WTC11 (cell line): Measurements from ENCODE around the gene AIF1. TPM values are rescaled to one million over a fixed set of nuclear protein-coding genes. Genes with fewer than 3 reads are reported as not detected.

Source experiments
- ATAC-seq: fragments of 200-7000 bp; cut with Tn5 transposase; 2 replicates; pipeline ENCODE4 v1.10.0; 2021; ENCODE audit warnings: mild to moderate bottlenecking, moderate library complexity
- CTCF ChIA-PET: fragments of 300-600 bp; sonication (Branson Sonifier 250); formaldehyde crosslinking; loops from one replicate; lab custom pipeline; 2021; ENCODE audit warnings: antibody characterized with exemption; lab: Charles Lee
- POLR2A ChIA-PET: fragments of 350-600 bp; sonication (Branson Sonifier 250); formaldehyde crosslinking; loops from one replicate; lab custom pipeline; 2021; ENCODE audit warnings: antibody characterized with exemption; lab: Charles Lee
- DNase-seq: peaks from one replicate; pipeline ENCODE4 v3.0.0; 2021; ENCODE audit warnings: low spot score
- H3K27ac Mint-ChIP-seq: 2 replicates; pipeline ENCODE4 v1.8.0; 2021; ENCODE audit warnings: mixed read lengths
- H3K27me3 Mint-ChIP-seq: 2 replicates; pipeline ENCODE4 v1.8.0; 2021; ENCODE audit warnings: low read depth, mild to moderate bottlenecking, moderate library complexity, mixed read lengths
- H3K36me3 Mint-ChIP-seq: 2 replicates; pipeline ENCODE4 v1.8.0; 2021; ENCODE audit warnings: mixed read lengths
- H3K4me1 Mint-ChIP-seq: 2 replicates; pipeline ENCODE4 v1.8.0; 2022; ENCODE audit warnings: mixed read lengths
- H3K4me3 Mint-ChIP-seq: 2 replicates; pipeline ENCODE4 v1.8.0; 2021; ENCODE audit warnings: mild to moderate bottlenecking, moderate library complexity, mixed read lengths
- H3K9me3 Mint-ChIP-seq: 2 replicates; pipeline ENCODE4 v1.8.0; 2021; ENCODE audit warnings: mixed read lengths
- CBFB ChIP-seq: sonication (generic); formaldehyde crosslinking; IDR thresholded peaks from 2 replicates; pipeline ENCODE4 v1.8.1; 2022; ENCODE audit warnings: mild to moderate bottlenecking, low read depth, missing genetic modification reagents
- GTF2I ChIP-seq: fragments of 250-450 bp; sonication (Bioruptor Pico); conservative IDR thresholded peaks from 2 replicates; pipeline ENCODE4 v1.4.0; 2021; ENCODE audit warnings: mild to moderate bottlenecking
- IRF2 ChIP-seq: sonication (generic); formaldehyde crosslinking; IDR thresholded peaks from 2 replicates; pipeline ENCODE4 v1.8.0; 2022; ENCODE audit warnings: low read depth, missing genetic modification reagents, borderline replicate concordance
- NFYB ChIP-seq: sonication (generic); formaldehyde crosslinking; conservative IDR thresholded peaks from 2 replicates; pipeline ENCODE4 v1.8.0; 2022; ENCODE audit warnings: low read depth, missing genetic modification reagents
- NR1H2 ChIP-seq: sonication (generic); formaldehyde crosslinking; IDR thresholded peaks from 2 replicates; pipeline ENCODE4 v1.9.0; 2021; ENCODE audit warnings: mild to moderate bottlenecking, moderate library complexity, missing genetic modification reagents
- NR2C2 ChIP-seq: sonication (generic); formaldehyde crosslinking; IDR thresholded peaks from 2 replicates; pipeline ENCODE4 v1.8.0; 2022; ENCODE audit warnings: mild to moderate bottlenecking, missing genetic modification reagents
- RORB ChIP-seq: fragments of 250-450 bp; sonication (Bioruptor Pico); IDR thresholded peaks from 2 replicates; pipeline ENCODE4 v1.9.0; 2021; ENCODE audit warnings: mild to moderate bottlenecking
- SP1 ChIP-seq: sonication (generic); formaldehyde crosslinking; conservative IDR thresholded peaks from 2 replicates; pipeline ENCODE4 v1.8.1; 2022; ENCODE audit warnings: missing genetic modification reagents
- ZNF121 ChIP-seq: sonication (generic); formaldehyde crosslinking; IDR thresholded peaks from 2 replicates; pipeline ENCODE4 v1.8.0; 2023; ENCODE audit warnings: missing genetic modification reagents
- total RNA-seq: library from RNA; stranded (reverse); gene quantifications from 3 replicates; pipeline ENCODE4 v1.2.3, GENCODE V29; 2021
- TF ChIP-seq, protein P1 (sequence below): sonication (generic); formaldehyde crosslinking; IDR thresholded peaks from 2 replicates; pipeline ENCODE4 v1.8.1; 2022; ENCODE audit warnings: missing genetic modification reagents, borderline replicate concordance
- TF ChIP-seq, protein P2 (sequence below): fragments of 250-450 bp; sonication (Bioruptor Pico); IDR thresholded peaks from 2 replicates; pipeline ENCODE4 v1.9.0; 2021; ENCODE audit warnings: moderate library complexity, mild to moderate bottlenecking, inconsistent platforms, borderline replicate concordance
- TF ChIP-seq, protein P3 (sequence below): sonication (generic); formaldehyde crosslinking; conservative IDR thresholded peaks from 2 replicates; pipeline ENCODE4 v1.8.1; 2023; ENCODE audit warnings: mild to moderate bottlenecking, low read depth, missing genetic modification reagents, moderate library complexity
- TF ChIP-seq, protein P4 (sequence below): sonication (generic); formaldehyde crosslinking; IDR thresholded peaks from 2 replicates; pipeline ENCODE4 v1.8.1; 2023; ENCODE audit warnings: mild to moderate bottlenecking, missing genetic modification reagents, moderate library complexity
- TF ChIP-seq, protein P5 (sequence below): sonication (generic); formaldehyde crosslinking; IDR thresholded peaks from 2 replicates; pipeline ENCODE4 v1.8.1; 2022; ENCODE audit warnings: mild to moderate bottlenecking, moderate library complexity, missing genetic modification reagents
- TF ChIP-seq, protein P6 (sequence below): fragments of 200-600 bp; IDR thresholded peaks from 2 replicates; pipeline ENCODE4 v1.8.0; 2022; ENCODE audit warnings: antibody characterized with exemption

AIF1 gene
- total RNA-seq, 1 experiment from 2014 or later = 5.4 TPM

DNA sequence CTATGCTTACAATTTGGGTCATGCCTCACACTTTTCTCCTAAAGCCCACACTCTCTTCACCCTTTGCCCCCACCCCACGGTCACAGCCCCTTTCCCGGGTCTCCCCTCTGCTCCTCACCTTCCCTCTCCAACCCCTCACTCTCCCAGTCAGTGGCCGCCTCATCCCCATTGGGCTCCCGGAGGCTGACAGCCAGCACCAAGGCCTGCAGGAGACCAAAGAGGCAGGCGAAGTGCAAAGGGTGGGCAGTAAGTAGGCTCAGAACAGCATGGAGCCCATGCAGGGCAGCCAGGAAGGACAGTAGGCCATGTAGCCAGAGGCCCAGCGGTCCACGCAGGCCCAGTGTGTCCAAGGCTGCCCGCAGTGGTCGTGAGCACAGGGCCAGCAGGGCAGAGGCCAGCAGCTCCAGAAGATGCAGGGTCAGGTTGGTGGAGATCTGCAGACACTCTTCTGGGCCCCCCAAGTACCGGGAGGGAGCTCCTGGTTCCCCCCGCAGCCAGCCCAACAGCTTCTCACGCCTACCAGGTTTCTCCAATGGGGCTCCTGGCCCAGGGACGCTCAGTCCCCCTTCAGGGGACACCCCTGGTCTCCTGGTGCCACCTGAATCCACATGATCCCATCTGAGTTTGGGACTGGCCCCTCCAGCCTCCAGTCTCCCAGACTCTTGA is 44.1 kb downstream of the AIF1 start (continued):
- TF ChIP-seq, protein P1, sequence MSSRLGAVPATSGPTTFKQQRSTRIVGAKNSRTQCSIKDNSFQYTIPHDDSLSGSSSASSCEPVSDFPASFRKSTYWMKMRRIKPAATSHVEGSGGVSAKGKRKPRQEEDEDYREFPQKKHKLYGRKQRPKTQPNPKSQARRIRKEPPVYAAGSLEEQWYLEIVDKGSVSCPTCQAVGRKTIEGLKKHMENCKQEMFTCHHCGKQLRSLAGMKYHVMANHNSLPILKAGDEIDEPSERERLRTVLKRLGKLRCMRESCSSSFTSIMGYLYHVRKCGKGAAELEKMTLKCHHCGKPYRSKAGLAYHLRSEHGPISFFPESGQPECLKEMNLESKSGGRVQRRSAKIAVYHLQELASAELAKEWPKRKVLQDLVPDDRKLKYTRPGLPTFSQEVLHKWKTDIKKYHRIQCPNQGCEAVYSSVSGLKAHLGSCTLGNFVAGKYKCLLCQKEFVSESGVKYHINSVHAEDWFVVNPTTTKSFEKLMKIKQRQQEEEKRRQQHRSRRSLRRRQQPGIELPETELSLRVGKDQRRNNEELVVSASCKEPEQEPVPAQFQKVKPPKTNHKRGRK = no peak
- TF ChIP-seq, protein P2, sequence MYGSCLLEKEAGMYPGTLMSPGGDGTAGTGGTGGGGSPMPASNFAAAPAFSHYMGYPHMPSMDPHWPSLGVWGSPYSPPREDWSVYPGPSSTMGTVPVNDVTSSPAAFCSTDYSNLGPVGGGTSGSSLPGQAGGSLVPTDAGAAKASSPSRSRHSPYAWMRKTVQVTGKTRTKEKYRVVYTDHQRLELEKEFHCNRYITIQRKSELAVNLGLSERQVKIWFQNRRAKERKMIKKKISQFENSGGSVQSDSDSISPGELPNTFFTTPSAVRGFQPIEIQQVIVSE (CRISPR knock-in tag) = no peak
- TF ChIP-seq, protein P3, sequence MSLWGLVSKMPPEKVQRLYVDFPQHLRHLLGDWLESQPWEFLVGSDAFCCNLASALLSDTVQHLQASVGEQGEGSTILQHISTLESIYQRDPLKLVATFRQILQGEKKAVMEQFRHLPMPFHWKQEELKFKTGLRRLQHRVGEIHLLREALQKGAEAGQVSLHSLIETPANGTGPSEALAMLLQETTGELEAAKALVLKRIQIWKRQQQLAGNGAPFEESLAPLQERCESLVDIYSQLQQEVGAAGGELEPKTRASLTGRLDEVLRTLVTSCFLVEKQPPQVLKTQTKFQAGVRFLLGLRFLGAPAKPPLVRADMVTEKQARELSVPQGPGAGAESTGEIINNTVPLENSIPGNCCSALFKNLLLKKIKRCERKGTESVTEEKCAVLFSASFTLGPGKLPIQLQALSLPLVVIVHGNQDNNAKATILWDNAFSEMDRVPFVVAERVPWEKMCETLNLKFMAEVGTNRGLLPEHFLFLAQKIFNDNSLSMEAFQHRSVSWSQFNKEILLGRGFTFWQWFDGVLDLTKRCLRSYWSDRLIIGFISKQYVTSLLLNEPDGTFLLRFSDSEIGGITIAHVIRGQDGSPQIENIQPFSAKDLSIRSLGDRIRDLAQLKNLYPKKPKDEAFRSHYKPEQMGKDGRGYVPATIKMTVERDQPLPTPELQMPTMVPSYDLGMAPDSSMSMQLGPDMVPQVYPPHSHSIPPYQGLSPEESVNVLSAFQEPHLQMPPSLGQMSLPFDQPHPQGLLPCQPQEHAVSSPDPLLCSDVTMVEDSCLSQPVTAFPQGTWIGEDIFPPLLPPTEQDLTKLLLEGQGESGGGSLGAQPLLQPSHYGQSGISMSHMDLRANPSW (CRISPR knock-in tag) = no peak
- TF ChIP-seq ZNF121 (CRISPR knock-in tag) = no peak
- TF ChIP-seq SP1 (CRISPR knock-in tag) = no peak
- TF ChIP-seq, protein P4, sequence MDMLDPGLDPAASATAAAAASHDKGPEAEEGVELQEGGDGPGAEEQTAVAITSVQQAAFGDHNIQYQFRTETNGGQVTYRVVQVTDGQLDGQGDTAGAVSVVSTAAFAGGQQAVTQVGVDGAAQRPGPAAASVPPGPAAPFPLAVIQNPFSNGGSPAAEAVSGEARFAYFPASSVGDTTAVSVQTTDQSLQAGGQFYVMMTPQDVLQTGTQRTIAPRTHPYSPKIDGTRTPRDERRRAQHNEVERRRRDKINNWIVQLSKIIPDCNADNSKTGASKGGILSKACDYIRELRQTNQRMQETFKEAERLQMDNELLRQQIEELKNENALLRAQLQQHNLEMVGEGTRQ (CRISPR knock-in tag) = no peak

DNA sequence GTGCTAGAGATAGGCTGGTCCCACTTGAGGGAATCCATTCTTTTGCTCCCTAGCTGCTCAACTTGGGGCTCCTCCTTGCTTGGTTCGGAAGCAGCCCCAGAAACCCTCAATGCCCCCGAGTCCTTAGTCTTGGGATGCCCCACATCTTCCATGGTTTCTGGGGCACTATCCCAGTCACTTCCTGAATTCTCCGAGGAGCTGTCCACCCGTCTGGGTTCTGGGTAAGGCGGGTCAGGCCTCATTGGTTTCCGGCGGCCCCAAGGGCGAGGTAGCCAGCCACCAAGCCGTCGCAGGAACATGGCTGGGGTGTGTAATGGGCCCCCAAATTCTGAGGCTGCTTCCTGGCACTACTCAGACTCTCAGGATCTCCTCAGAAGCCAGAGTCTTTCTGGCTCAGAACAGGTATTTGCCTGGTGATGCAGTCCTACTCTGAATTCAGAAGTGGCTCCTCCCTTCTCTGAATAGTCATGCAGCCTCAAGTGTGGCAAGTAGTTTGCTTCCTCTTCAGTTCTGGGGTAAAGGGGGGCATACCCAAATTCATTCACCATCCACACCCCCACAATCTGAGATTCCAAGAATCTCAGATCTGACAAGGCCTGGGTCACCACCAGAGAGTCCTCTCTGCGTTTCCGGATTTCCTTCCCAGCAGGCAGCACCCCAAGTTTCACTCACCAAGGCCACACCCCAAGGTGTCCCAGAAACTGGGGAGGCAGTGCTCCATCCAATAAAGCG is 44.8 kb downstream of the AIF1 start:
- peak overlapping the region; percentile 83 for H3K27ac Mint-ChIP-seq
- H3K4me1 Mint-ChIP-seq = peaks cover 37% of the 10 kb centered on the region
- TF ChIP-seq NFYB (CRISPR knock-in tag) (no peak), IRF2 (CRISPR knock-in tag) (no peak), GTF2I (no peak), NR1H2 (CRISPR knock-in tag) (no peak), NR2C2 (CRISPR knock-in tag) (no peak), CBFB (CRISPR knock-in tag) (no peak), RORB (CRISPR knock-in tag) (no peak)
- TF ChIP-seq, protein P5, sequence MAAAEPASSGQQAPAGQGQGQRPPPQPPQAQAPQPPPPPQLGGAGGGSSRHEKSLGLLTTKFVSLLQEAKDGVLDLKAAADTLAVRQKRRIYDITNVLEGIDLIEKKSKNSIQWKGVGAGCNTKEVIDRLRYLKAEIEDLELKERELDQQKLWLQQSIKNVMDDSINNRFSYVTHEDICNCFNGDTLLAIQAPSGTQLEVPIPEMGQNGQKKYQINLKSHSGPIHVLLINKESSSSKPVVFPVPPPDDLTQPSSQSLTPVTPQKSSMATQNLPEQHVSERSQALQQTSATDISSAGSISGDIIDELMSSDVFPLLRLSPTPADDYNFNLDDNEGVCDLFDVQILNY (CRISPR knock-in tag) = no peak
- TF ChIP-seq, protein P6, sequence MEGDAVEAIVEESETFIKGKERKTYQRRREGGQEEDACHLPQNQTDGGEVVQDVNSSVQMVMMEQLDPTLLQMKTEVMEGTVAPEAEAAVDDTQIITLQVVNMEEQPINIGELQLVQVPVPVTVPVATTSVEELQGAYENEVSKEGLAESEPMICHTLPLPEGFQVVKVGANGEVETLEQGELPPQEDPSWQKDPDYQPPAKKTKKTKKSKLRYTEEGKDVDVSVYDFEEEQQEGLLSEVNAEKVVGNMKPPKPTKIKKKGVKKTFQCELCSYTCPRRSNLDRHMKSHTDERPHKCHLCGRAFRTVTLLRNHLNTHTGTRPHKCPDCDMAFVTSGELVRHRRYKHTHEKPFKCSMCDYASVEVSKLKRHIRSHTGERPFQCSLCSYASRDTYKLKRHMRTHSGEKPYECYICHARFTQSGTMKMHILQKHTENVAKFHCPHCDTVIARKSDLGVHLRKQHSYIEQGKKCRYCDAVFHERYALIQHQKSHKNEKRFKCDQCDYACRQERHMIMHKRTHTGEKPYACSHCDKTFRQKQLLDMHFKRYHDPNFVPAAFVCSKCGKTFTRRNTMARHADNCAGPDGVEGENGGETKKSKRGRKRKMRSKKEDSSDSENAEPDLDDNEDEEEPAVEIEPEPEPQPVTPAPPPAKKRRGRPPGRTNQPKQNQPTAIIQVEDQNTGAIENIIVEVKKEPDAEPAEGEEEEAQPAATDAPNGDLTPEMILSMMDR = no peak
- no peak; the same call in 1 of the 2 replicates for ATAC-seq
- H3K9me3 Mint-ChIP-seq = no peaks in the 10 kb centered on the region
- DNase-seq = no peak
- H3K36me3 Mint-ChIP-seq = peaks cover 29% of the 10 kb centered on the region
- POLR2A ChIA-PET = interaction anchor here (0.9 to 1.4 kb wide), 5 partner anchors 8 to 79 kb away, joined by 3 to 11 read pairs (median 4); partner anchors contain the start of genes ABHD16A, BAG6 and MSH5
- H3K4me3 Mint-ChIP-seq = peak overlapping the region; percentile 89
- CTCF ChIA-PET = interaction anchor here (1.0 to 2.2 kb wide), 12 partner anchors 8 to 293 kb away, joined by 3 to 14 read pairs (median 8); partner anchors contain the start of genes ATP6V1G2, BAG6, CLIC1 and DDAH2
- H3K27me3 Mint-ChIP-seq = no peaks in the 10 kb centered on the region
